Coronary artery (tissue), 2 donors: Measurements from ENCODE around the gene DPM3.
A peak's percentile ranks its signal among the peaks of the same experiment; 100 is the strongest.
"Not testable (repeated sequence)": the region's sequence is repeated elsewhere in the genome, so short reads cannot be mapped to it uniquely, and the experiment has no call there.

Experiments used
- DNase-seq: peaks from one replicate; pipeline ENCODE4 v3.0.0-alpha.2; 2017; ENCODE audit warnings: low spot score
- H3K27ac ChIP-seq, 2 donors: fragments of 200-600 bp; sonication (generic); one replicate each; pipeline ENCODE4 v1.5.1; 2016 to 2019
- H3K4me3 ChIP-seq: fragments of 200-600 bp; sonication (generic); 2 replicates; pipeline ENCODE4 v1.5.1; 2016; ENCODE audit warnings: mild to moderate bottlenecking, moderate library complexity
- CTCF ChIP-seq: fragments of 200-600 bp; sonication (generic); IDR thresholded peaks from one replicate; pipeline ENCODE4 v1.5.1; 2019; ENCODE audit warnings: antibody characterized with exemption

The DPM3 gene

GRCh38 chr1:155166051-155166470 lies 25.7 kb upstream of the DPM3 start:
- peak; percentile 70 for DNase-seq
- peak overlapping the region in 1 of 2 donors; percentile 44 for H3K27ac ChIP-seq
- no peak for TF ChIP-seq CTCF
- H3K4me3 ChIP-seq, result no peak overlapping the region

DNA sequence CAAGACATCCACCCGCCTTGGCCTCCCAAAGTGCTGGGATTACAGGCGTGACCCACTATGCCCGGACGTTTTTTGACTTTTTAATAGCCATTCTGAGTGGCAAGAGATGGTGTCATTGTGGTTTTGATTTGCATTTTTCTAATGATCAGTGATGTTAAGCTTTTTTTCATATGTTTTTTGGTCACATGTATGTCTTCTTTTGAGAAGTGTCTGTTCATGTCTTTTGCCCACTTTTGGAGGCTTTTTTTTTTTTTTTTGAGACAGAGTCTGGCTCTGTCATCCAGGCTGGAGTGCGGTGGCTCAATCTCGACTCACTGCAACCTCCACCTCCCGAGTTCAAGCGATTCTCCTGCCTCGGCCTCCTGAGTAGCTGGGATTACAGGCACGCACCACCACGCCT lies 24.3 kb upstream of the DPM3 start:
- not testable (repeated sequence) for H3K4me3 ChIP-seq, H3K27ac ChIP-seq
- DNase-seq, result peak; percentile 0

DNA sequence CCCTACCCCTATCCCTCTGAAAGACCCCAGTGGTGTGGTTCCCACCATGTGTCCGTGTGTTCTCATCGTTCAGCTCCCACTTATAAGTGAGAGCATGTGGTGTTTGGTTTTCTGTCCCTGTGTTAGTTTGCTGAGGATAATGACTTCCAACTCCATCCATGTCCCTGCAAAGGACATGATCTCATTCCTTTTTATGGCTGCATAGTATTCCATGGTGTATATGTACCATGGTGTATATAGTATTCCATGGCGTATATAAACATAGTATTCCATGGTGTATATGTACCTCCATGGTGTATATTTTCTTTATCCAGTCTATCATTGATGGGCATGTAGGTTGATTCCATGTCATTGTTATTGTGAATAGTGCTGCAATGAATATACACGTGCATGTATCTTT lies 23.5 kb upstream of the DPM3 start:
- not testable (repeated sequence) for DNase-seq, H3K4me3 ChIP-seq, H3K27ac ChIP-seq

DNA sequence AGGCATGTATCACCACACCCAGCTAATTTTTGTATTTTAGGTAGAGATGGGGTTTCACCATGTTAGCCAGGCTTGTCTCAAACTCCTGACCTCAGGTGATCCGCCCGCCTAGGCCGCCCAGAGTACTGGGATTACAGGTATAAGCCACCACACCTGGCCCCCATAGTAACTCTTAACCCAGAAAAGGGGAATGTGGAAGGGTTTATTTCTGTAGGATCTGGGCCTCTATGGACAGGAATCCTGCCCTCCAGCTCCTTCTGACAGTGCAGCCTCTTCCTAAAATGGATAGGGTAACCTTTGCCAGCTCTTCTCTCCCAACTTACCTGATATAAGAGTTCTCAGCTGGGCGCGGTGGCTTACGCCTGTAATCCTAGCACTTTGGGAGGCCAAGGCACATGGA lies 22.3 kb upstream of the DPM3 start:
- H3K27ac ChIP-seq, result not testable (repeated sequence)
- peak; percentile 43 for DNase-seq

GRCh38 chr1:155160128-155160527 lies 19.8 kb upstream of the DPM3 start:
- Histone ChIP-seq H3K4me3 (no peak overlapping the region), H3K27ac (no peak overlapping the region)
- TF ChIP-seq CTCF, result no peak
- peak; percentile 66 for DNase-seq

More for the DNA sequence above, 22.3 kb upstream of the DPM3 start:
- not testable (repeated sequence) for H3K4me3 ChIP-seq

GRCh38 chr1:155158991-155159390 lies 18.7 kb upstream of the DPM3 start:
- DNase-seq, result peak; percentile 40
- no peak for TF ChIP-seq CTCF
- no peak overlapping the region for H3K4me3 ChIP-seq
- no peak overlapping the region for H3K27ac ChIP-seq

GRCh38 chr1:155155996-155156643 lies 15.8 kb upstream of the DPM3 start:
- not testable (repeated sequence) for H3K27ac ChIP-seq, H3K4me3 ChIP-seq, DNase-seq

GRCh38 chr1:155145491-155145890 lies 5.2 kb upstream of the DPM3 start:
- H3K4me3 ChIP-seq, result no peak overlapping the region
- no peak overlapping the region for H3K27ac ChIP-seq
- TF ChIP-seq CTCF, result no peak
- DNase-seq, result peak; percentile 2

- Histone ChIP-seq H3K4me3 (no peak overlapping the region), H3K27ac (no peak overlapping the region)
- DNase-seq, result peak; percentile 19
- TF ChIP-seq CTCF, result no peak
Observed at GRCh38 chr1:155141749-155142148, 1.4 kb upstream of the DPM3 start.
